Left ventricle myocardium inferior (tissue), 1 donor: Measurements from ENCODE around the gene RPL36. TPM values are rescaled to one million over a fixed set of nuclear protein-coding genes. Genes with fewer than 3 reads are reported as not detected.

ENCODE experiments used
- DNase-seq: peaks from one replicate; pipeline ENCODE4 v3.0.0-alpha.2; 2020
- H3K27ac ChIP-seq: fragments of 200-600 bp; replicated peaks from 2 replicates; pipeline ENCODE4 v1.8.0; 2021
- H3K27me3 ChIP-seq: fragments of 200-600 bp; 2 replicates; pipeline ENCODE4 v1.8.0; 2021; ENCODE audit warnings: low read depth
- H3K36me3 ChIP-seq: fragments of 200-600 bp; 2 replicates; pipeline ENCODE4 v1.8.0; 2021
- H3K4me1 ChIP-seq: fragments of 200-600 bp; 2 replicates; pipeline ENCODE4 v1.8.0; 2021
- H3K4me3 ChIP-seq: fragments of 200-600 bp; 2 replicates; pipeline ENCODE4 v1.8.0; 2021; ENCODE audit warnings: mild to moderate bottlenecking, moderate library complexity
- H3K9me3 ChIP-seq: fragments of 200-600 bp; replicated peaks from 2 replicates; pipeline ENCODE4 v1.8.0; 2021
- intact Hi-C: fragments of 100-400 bp; cut with micrococcal nuclease; formaldehyde crosslinking; loops from one replicate; pipeline ENCODE4 v1.11.0; 2022
- total RNA-seq: library from RNA; stranded (reverse); fragmentation: NEBNext Ultra II Directional; extraction: Animal tissue kit (Norgen Biotek cat#: 25700); gene quantifications from one replicate; pipeline ENCODE4 v1.2.1, GENCODE V29; 2021
- TF ChIP-seq, protein P1 (sequence below): fragments of 200-600 bp; IDR thresholded peaks from 2 replicates; pipeline ENCODE4 v1.8.0; 2021; ENCODE audit warnings: antibody characterized with exemption, mild to moderate bottlenecking, borderline replicate concordance
- donor health status: DM: no; HTN: yes; CAD: no; lungs with severe emphysema.

The RPL36 gene
- total RNA-seq, 1 donor from 2014 or later: 407 TPM

DNA sequence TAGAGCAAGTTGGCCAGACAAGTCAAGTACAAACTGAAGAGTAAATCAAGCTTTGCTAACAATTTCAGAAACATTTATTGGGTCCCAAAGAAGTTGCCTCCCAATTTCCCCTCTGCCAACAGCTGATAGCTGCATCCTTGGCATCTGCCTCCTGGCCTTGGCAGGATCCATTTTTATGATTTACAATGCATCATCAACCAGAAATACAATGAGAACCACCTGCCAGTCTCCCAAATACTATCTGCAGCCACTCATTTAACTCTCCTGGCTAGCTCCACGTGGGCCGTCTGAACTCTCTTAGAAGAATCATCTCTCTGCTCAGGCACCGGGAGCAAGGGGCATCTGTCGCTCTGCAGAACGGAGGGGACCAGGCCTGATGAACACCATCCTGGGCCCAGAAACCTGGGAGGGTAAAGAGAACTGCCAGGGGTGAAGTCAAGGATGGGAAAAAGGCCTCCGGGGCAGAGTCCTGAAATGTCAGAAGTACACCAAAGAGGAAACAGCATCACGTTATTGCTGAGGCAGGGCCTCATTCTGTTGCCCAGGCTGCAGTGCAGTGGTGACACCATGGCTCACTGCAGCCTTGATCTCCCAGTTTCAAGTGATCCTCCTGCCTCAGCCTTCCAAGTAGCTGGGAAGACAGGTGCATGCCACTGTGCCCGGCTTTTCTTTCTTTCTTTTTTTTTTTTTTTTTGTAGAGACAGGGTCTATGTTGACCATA, 27.3 kb downstream of the RPL36 start:
- no peak for DNase-seq
- Histone ChIP-seq H3K4me3 (no peak overlapping the region), H3K36me3 (peaks cover 19% of the 10 kb centered on the region), H3K27me3 (no peaks in the 10 kb centered on the region), H3K4me1 (peaks cover 53% of the 10 kb centered on the region), H3K9me3 (no peaks in the 10 kb centered on the region), H3K27ac (peak overlapping the region; percentile 100)
- TF ChIP-seq, protein P1, sequence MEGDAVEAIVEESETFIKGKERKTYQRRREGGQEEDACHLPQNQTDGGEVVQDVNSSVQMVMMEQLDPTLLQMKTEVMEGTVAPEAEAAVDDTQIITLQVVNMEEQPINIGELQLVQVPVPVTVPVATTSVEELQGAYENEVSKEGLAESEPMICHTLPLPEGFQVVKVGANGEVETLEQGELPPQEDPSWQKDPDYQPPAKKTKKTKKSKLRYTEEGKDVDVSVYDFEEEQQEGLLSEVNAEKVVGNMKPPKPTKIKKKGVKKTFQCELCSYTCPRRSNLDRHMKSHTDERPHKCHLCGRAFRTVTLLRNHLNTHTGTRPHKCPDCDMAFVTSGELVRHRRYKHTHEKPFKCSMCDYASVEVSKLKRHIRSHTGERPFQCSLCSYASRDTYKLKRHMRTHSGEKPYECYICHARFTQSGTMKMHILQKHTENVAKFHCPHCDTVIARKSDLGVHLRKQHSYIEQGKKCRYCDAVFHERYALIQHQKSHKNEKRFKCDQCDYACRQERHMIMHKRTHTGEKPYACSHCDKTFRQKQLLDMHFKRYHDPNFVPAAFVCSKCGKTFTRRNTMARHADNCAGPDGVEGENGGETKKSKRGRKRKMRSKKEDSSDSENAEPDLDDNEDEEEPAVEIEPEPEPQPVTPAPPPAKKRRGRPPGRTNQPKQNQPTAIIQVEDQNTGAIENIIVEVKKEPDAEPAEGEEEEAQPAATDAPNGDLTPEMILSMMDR: no peak
- intact Hi-C loops: no loop called here

DNA sequence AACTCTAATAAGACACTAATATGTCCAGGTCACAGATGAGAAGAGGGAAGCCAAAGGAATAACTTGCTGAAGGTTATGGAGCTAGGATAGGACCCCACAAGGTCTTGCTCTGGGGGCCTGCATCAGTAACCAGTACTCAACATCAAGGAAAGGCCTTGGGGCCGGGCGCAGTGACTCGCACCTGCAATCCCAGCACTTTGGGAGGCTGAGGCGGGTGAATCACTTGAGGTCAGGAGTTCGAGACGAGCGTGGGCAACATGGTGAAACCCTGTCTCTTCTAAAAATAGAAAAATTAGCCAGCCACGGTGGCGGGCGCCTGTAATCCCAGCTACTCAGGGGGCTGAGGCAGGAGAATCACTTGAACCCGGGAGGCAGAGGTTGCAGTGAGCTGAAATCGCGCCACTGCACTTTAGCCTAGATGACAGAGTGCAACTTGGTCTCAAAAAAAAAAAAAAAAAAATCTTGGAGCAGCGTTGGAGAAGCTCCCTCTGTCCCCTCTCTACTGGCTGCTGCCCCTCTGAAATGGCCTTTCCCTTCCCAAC, 28.0 kb downstream of the RPL36 start:
- intact Hi-C loops: no loop called here
- peak overlapping the region; percentile 98 for H3K4me3 ChIP-seq
- H3K27me3 ChIP-seq: no peaks in the 10 kb centered on the region
- H3K27ac ChIP-seq: peak overlapping the region; percentile 100
- no peak for DNase-seq
- no peaks in the 10 kb centered on the region for H3K9me3 ChIP-seq
- TF ChIP-seq, protein P1: no peak
- H3K4me1 ChIP-seq: peaks cover 53% of the 10 kb centered on the region
- H3K36me3 ChIP-seq: peaks cover 12% of the 10 kb centered on the region

DNA sequence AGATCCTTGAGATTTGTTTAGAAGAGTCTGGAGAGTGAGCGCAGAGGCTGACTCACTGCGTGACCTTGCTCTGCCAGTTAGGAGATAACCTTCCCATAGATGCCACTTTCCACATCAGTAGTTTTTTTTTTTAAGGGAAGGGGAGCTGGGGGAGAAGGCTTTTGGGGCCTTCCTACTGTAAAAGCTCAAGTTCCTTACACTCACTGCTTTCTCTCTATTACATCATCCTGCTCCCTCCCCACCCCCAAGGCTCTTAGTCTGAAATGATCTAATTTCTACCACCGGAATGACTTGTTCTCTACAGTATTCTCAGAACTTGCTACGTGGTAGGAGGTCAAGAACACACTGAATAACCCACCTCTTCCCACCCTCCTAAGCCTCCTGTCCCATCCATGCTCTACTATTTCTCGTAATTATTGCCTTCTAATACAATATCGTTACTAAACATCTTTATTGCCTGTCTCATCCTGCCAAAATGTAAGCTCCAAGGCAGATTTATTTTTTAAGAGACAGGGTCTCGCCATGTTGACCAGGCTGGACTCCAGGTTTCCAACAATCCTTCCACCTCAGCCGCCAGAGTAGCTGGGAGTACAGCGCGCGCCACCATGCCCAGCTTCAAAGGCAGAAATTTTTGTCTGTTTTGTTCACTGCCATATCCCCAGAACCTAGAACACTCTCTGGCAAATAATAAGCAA, 28.6 kb downstream of the RPL36 start:
- TF ChIP-seq, protein P1: no peak
- Histone ChIP-seq H3K4me3 (peak overlapping the region; percentile 98), H3K27ac (peak overlapping the region; percentile 100), H3K27me3 (no peaks in the 10 kb centered on the region), H3K36me3 (peaks cover 6% of the 10 kb centered on the region), H3K9me3 (no peaks in the 10 kb centered on the region), H3K4me1 (peaks cover 53% of the 10 kb centered on the region)
- no peak for DNase-seq
- intact Hi-C loops: no loop called here

DNA sequence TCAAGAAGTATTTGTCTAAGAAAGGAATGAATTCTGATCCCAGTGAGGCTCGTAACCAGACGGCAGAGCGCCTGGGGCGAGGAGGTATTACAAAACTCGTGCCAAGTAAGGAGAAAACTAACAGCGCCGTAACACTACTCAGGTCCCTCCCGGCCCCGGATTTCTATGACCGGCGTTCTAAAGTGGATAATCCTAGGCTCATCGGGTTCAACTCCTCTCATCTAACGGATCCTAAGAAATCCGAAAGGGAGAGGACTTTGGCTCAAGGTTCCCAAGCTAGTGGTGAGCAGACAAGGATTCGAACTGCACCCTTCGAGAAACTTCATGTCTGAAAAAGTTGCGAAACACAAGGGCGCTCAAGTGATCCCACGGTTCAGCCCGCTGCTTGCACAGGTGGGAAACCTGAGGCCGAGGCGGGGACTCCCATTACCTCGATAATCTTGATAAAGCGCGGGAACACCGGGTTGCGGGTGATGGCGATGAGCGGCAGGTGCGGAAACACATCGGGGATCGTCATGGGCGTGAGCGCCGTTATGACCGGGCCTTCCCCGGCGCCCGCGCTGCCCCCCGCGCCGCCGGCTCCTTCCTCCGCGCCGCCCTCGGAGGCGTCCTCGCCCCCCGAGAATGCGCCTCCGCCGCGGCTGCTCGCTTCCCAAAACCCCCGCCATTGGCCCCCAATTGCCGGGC, 29.3 kb downstream of the RPL36 start:
- TF ChIP-seq, protein P1: no peak
- Histone ChIP-seq H3K27ac (peak overlapping the region; percentile 100), H3K4me1 (peaks cover 49% of the 10 kb centered on the region), H3K9me3 (no peaks in the 10 kb centered on the region), H3K36me3 (peaks cover 4% of the 10 kb centered on the region), H3K4me3 (peak overlapping the region; percentile 98), H3K27me3 (no peaks in the 10 kb centered on the region)
- no peak for DNase-seq
- intact Hi-C loops: no loop called here

DNA sequence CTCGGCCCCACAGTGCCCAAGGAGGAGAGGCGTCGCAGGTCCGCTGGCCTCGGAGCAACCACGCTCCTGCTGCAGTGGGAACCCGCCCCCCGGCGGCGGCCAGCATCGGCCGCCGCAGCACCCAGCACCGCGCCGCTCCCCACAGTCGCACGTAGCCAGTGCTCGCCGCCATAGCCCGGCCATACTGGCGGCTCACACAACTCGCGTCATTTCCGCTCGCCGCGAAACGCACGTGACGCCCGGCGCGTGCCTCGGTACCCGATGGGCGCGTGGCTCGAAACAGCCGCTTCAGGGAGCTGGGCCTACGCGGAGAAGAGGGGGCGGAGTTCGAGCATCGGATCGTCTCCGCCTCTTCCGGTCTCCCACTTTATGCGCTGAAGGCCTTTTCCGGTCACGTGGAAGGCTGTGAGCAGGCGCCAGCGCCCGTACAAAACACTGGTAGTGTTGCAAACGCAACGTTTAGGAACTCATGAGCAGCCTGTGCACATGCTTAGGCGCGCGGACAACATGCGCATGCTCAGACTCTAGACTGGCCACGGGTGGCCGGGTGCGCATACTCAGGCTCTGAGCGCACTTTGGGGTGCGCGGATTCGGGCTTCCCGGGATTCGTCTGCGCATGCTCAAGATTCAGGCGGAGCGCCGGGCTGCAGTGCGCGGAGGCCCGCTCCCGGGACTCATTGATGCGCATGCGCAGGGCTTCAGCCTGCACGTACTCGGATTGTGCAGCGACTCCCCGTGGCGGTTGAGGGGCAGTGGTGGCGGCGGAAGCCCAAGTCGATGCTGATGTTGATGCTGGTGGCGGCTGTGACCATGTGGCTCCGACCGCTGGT, 30.1 kb downstream of the RPL36 start, which contains the start of the genes CATSPERD and LONP1:
CATSPERD (plus strand) TSS at position 677 of the 830 bp plus-strand sequence; CDS start at position 778, 101 bp downstream.
LONP1 (minus strand) TSS at position 186 of the 830 bp plus-strand sequence; CDS start at position 172, 14 bp downstream.
- TF ChIP-seq, protein P1: peak; percentile 95
- intact Hi-C loops: no loop called here
- H3K4me1 ChIP-seq: peaks cover 48% of the 10 kb centered on the region
- H3K9me3 ChIP-seq: no peaks in the 10 kb centered on the region
- peak within 1 kb of the TSS; percentile 100 for H3K27ac ChIP-seq
- peak within 1 kb of the TSS; percentile 98 for H3K4me3 ChIP-seq
- no peaks in the 10 kb centered on the region for H3K27me3 ChIP-seq
- DNase-seq: peak; percentile 98
- H3K36me3 ChIP-seq: peaks cover 4% of the 10 kb centered on the region
